K562 (cell line): ENCODE results near the gene FSD1L. TPM values are rescaled to one million over a fixed set of nuclear protein-coding genes. Genes with fewer than 3 reads are reported as not detected.

Experiments
- ATAC-seq: fragments of 200-7000 bp; cut with Tn5 transposase; 3 replicates; pipeline ENCODE4 v1.9.1; 2020; ENCODE audit warnings: moderate library complexity
- BruUV-seq: library from RNA; stranded (reverse); fragments of 400-500 nt; replicated peaks from 2 replicates; lab custom pipeline; 2021; lab: Mats Ljungman, UMichigan
- CTCF ChIA-PET: fragments of 300-600 bp; formaldehyde crosslinking; extraction: SDS; loops from one replicate; lab custom pipeline; 2021; ENCODE audit warnings: low intra/inter-chr PET ratio; lab: Yijun Ruan, JAX
- POLR2A ChIA-PET: fragments of 300-600, 350-650 bp; sonication (Branson Sonifier 250); formaldehyde crosslinking; extraction: SDS; loops from one replicate; lab custom pipeline; 2021; ENCODE audit warnings: antibody characterized with exemption, inconsistent platforms; lab: Yijun Ruan, JAX
- DNase-seq, 4 experiments: peaks; one replicate each; pipeline versions ENCODE4 v3.0.0 to v3.0.0-alpha.2; 2011 to 2018; ENCODE audit warnings: low spot score in 3 of 4, mixed read lengths in 3 of 4; ENCODE audit errors: extremely low read depth in 1 of 4
- FAIRE-seq: peaks from 2 replicates; lab custom pipeline; 2011; peaks lifted over from hg19 to GRCh38; lab: Jason Lieb, UNC
- H2AFZ ChIP-seq: 2 replicates; pipeline ENCODE4 v1.6.0; 2011; ENCODE audit warnings: low read depth, low read length, control low read depth, inconsistent platforms
- H3K27ac ChIP-seq: fragments of 200-600 bp; 3 replicates; pipeline ENCODE4 v1.8.0; 2011; ENCODE audit warnings: low read depth, mild to moderate bottlenecking, control low read depth, inconsistent platforms, low read length, moderate library complexity, mixed read lengths; ENCODE audit errors: extremely low read depth
- H3K27me3 ChIP-seq, 2 experiments: fragments of 300-600 bp in 1 of 2; 2 replicates in 1 of 2; 3 replicates in 1 of 2; pipeline versions ENCODE4 v1.6.0 to v1.8.0; 2011; ENCODE audit warnings: inconsistent platforms in 2 of 2, low read length in 2 of 2, mild to moderate bottlenecking in 1 of 2, mixed read lengths in 1 of 2, moderate library complexity in 1 of 2; ENCODE audit not compliant: control insufficient read depth in 2 of 2, insufficient read depth in 2 of 2
- H3K36me3 ChIP-seq: fragments of 300-600 bp; 3 replicates; pipeline ENCODE4 v1.8.0; 2011; ENCODE audit warnings: mild to moderate bottlenecking, low read length, inconsistent platforms; ENCODE audit not compliant: control insufficient read depth, insufficient read depth
- H3K4me1 ChIP-seq, 2 experiments: fragments of 200-600 bp in 1 of 2; replicated peaks in 1 of 2; 2 replicates in 1 of 2; 3 replicates in 1 of 2; pipeline versions ENCODE4 v1.5.1 to v1.8.0; 2011; ENCODE audit warnings: inconsistent platforms in 2 of 2, low read length in 2 of 2, mild to moderate bottlenecking in 1 of 2, mixed read lengths in 1 of 2, moderate library complexity in 1 of 2; ENCODE audit not compliant: control insufficient read depth in 2 of 2, insufficient read depth in 2 of 2
- H3K4me2 ChIP-seq: 2 replicates; pipeline ENCODE4 v1.6.1; 2011; ENCODE audit warnings: low read length, control low read depth, inconsistent platforms, mixed read lengths; ENCODE audit not compliant: insufficient read depth
- H3K4me3 ChIP-seq: fragments of 200-600 bp; sonication (generic), shearing (Covaris generic); 2 replicates; pipeline ENCODE4 v1.5.1; 2016; ENCODE audit warnings: control low read depth, inconsistent platforms
- H3K79me2 ChIP-seq: fragments of 200-600 bp; 3 replicates; pipeline ENCODE4 v1.8.0; 2011; ENCODE audit warnings: low read length, inconsistent platforms; ENCODE audit not compliant: control insufficient read depth, insufficient read depth
- H3K9ac ChIP-seq, 2 experiments: 2 replicates each; pipeline versions ENCODE4 v1.6.0 to v1.6.1; 2011; ENCODE audit warnings: low read depth in 2 of 2, low read length in 2 of 2, control low read depth in 1 of 2, inconsistent platforms in 1 of 2, mild to moderate bottlenecking in 1 of 2, mixed read lengths in 1 of 2; ENCODE audit not compliant: insufficient read depth in 1 of 2
- H3K9me1 ChIP-seq: one replicate; pipeline ENCODE4 v1.6.0; 2011; ENCODE audit warnings: inconsistent platforms, mild to moderate bottlenecking, low read length, moderate library complexity; ENCODE audit not compliant: control insufficient read depth, insufficient read depth
- H3K9me3 ChIP-seq: replicated peaks from 2 replicates; pipeline ENCODE4 v1.5.1; 2011; ENCODE audit warnings: low read depth, low read length, inconsistent platforms; ENCODE audit not compliant: control insufficient read depth, insufficient read depth
- H4K20me1 ChIP-seq: replicated peaks from 2 replicates; pipeline ENCODE4 v1.6.1; 2011; ENCODE audit warnings: low read length, inconsistent platforms, mixed read lengths; ENCODE audit not compliant: control insufficient read depth, insufficient read depth
- BRCA1 ChIP-seq, 2 experiments: fragments of 450-650 bp in 1 of 2; sonication (generic) in 1 of 2; formaldehyde crosslinking in 1 of 2; IDR thresholded peaks; 2 replicates each; pipeline versions ENCODE4 v1.5.0 to v1.6.1; 2017 to 2020; ENCODE audit warnings: mild to moderate bottlenecking in 1 of 2, missing genetic modification reagents in 1 of 2
- CHD4 ChIP-seq: fragments of 200-600 bp; sonication (generic); IDR thresholded peaks from 3 replicates; pipeline ENCODE4 v1.6.1; 2012; ENCODE audit warnings: low read depth, mild to moderate bottlenecking, mixed read lengths, low read length, inconsistent platforms; ENCODE audit not compliant: insufficient read depth, insufficient replicate concordance, poor library complexity, severe bottlenecking
- IFI16 ChIP-seq: fragments of 250-450 bp; sonication (Bioruptor Pico); IDR thresholded peaks from 2 replicates; pipeline ENCODE4 v2.1.2; 2022; ENCODE audit warnings: mild to moderate bottlenecking, inconsistent platforms
- MEF2D ChIP-seq: conservative IDR thresholded peaks from 2 replicates; pipeline ENCODE4 v1.6.1; 2016; ENCODE audit warnings: low read depth, missing genetic modification characterization, missing compliant biosample characterization
- SUPT5H ChIP-seq: fragments of 450-650 bp; IDR thresholded peaks from 2 replicates; pipeline ENCODE4 v1.6.1; 2016
- ZC3H4 ChIP-seq: sonication (generic); formaldehyde crosslinking; IDR thresholded peaks from 2 replicates; pipeline ENCODE4 v1.9.0; 2021; ENCODE audit warnings: missing genetic modification reagents, borderline replicate concordance
- in situ Hi-C: fragments of 300-500 bp; cut with MboI; formaldehyde crosslinking; loops from 4 replicates; pipeline ENCODE4 v1.15.0; 2018; ENCODE audit warnings: inconsistent platforms, mixed read lengths
- intact Hi-C: fragments of 100-400 bp; cut with micrococcal nuclease; formaldehyde crosslinking; loops from 2 replicates; pipeline ENCODE4 v1.14.2; 2022
- polyA plus RNA-seq, 8 experiments: library from polyadenylated mRNA; depleted of rRNA in 4 of 8; stranded (reverse) in 5 of 8; unstranded in 3 of 8; fragments of >200 nt; fragmentation: Nextera tagmentation in 2 of 8; fragmentation: Illumina TruSeq in 1 of 8; extraction: Ambion mirVana in 2 of 8; extraction: Trizol in 1 of 8; gene quantifications; 2 replicates each; pipeline versions ENCODE4 v1.2.1 to v1.2.3, GENCODE V29; 2011 to 2014; ENCODE audit warnings: inconsistent platforms in 1 of 8, missing spikeins in 1 of 8
- total RNA-seq, 7 experiments: library from RNA; depleted of rRNA in 6 of 7; stranded (reverse); fragments of >200 nt in 6 of 7; fragmentation: Illumina TruSeq in 2 of 7; extraction: Trizol in 2 of 7; gene quantifications; 2 replicates each; pipeline versions ENCODE4 v1.2.1 to v1.2.3, GENCODE V29; 2011 to 2021; ENCODE audit warnings: low replicate concordance in 1 of 7
- TF ChIP-seq, protein P1 (sequence below): sonication (generic); formaldehyde crosslinking; IDR thresholded peaks from 2 replicates; pipeline ENCODE4 v1.8.1; 2023; ENCODE audit warnings: mild to moderate bottlenecking, missing genetic modification reagents

FSD1L gene
- total and polyA plus RNA-seq, 9 of the 15 experiments (the other 6 are each of a cell fraction or from before 2014, with no cell fraction given): 0.95 to 4.2 (median 2.1) TPM

DNA sequence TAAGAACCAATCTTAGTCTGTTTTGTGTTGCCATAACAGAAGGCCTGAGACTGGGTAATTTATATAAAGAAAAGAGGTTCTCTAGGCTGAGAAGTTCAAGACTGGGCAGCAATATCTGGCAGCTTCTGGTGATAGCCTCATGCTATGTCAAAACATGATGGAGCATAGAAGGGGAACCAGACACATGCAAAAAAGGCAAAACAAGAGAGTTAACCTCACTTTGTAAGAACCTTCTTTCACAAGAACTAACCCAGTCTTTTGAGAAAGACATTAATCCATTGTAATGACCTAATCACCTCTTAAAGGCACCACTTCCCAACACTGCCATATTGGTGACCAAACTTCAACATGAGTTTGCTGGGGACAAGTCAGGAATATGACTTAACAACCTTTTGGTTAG, 37.3 kb downstream of the FSD1L start:
- BruUV-seq: no TSS peak
- no peak overlapping the region for H3K27ac ChIP-seq
- no peaks in the 10 kb centered on the region for H3K36me3 ChIP-seq

More for the DNA sequence above, 37.3 kb downstream of the FSD1L start:
- Histone ChIP-seq H3K9me3 (no peaks in the 10 kb centered on the region), H3K9ac (no peak overlapping the region), H2AFZ (no peak overlapping the region), H3K4me1 (no peaks in the 10 kb centered on the region), H3K4me2 (no peak overlapping the region), H3K4me3 (no peak overlapping the region), H3K27me3 (no peaks in the 10 kb centered on the region), H4K20me1 (no peaks in the 10 kb centered on the region), H3K79me2 (no peaks in the 10 kb centered on the region), H3K9me1 (no peaks in the 10 kb centered on the region)
- TF ChIP-seq SUPT5H (no peak), CHD4 (no peak), IFI16 (no peak), BRCA1 (IDR thresholded peaks at IDR 0.05) (no peak), BRCA1 (CRISPR knock-in tag; IDR thresholded peaks at IDR 0.05) (no peak), MEF2D (tag) (no peak), ZC3H4 (no peak)
- TF ChIP-seq, protein P1, sequence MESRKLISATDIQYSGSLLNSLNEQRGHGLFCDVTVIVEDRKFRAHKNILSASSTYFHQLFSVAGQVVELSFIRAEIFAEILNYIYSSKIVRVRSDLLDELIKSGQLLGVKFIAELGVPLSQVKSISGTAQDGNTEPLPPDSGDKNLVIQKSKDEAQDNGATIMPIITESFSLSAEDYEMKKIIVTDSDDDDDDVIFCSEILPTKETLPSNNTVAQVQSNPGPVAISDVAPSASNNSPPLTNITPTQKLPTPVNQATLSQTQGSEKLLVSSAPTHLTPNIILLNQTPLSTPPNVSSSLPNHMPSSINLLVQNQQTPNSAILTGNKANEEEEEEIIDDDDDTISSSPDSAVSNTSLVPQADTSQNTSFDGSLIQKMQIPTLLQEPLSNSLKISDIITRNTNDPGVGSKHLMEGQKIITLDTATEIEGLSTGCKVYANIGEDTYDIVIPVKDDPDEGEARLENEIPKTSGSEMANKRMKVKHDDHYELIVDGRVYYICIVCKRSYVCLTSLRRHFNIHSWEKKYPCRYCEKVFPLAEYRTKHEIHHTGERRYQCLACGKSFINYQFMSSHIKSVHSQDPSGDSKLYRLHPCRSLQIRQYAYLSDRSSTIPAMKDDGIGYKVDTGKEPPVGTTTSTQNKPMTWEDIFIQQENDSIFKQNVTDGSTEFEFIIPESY (CRISPR knock-in tag): no peak
- DNase-seq (no peak), FAIRE-seq (no peak), ATAC-seq (no peak)
- CTCF ChIA-PET: interaction anchor here (0.7 kb wide), 1 partner anchor 11 kb away, joined by 8 read pairs; no protein-coding TSS in a partner anchor
- POLR2A ChIA-PET: no interaction called here
- intact Hi-C loops: no loop called here
- in situ Hi-C loops: no loop called here
